HG03457 (cell line): ENCODE results near the gene STK11IP.

Experiments used
- ATAC-seq: cut with Tn5 transposase; IDR thresholded peaks from one replicate; pipeline ENCODE4 v1.9.1; 2021; ENCODE audit warnings: moderate number of reproducible peaks; ENCODE audit not compliant: unreplicated experiment

STK11IP gene

GRCh38 chr2:219597552-219598307 lies at the start of gene STK11IP:
STK11IP (plus strand) TSS chr2:219597857; CDS start chr2:219598120, 263 bp downstream.
- peak; percentile 84 for ATAC-seq

- no peak for ATAC-seq
These were observed 48.7 kb upstream of the STK11IP start for GRCh38 chr2:219548990-219549389.

GRCh38 chr2:219549619-219550018 lies 48.0 kb upstream of the STK11IP start:
- no peak for ATAC-seq

GRCh38 chr2:219551441-219552381 lies 45.9 kb upstream of the STK11IP start:
- no peak for ATAC-seq

- peak; percentile 82 for ATAC-seq
These were observed 45.1 kb upstream of the STK11IP start for GRCh38 chr2:219552382-219553167.

GRCh38 chr2:219553168-219553417 lies 44.6 kb upstream of the STK11IP start:
- ATAC-seq: no peak

GRCh38 chr2:219553463-219553963 lies 44.1 kb upstream of the STK11IP start:
- no peak for ATAC-seq

- no peak for ATAC-seq
These were observed 43.3 kb upstream of the STK11IP start for GRCh38 chr2:219554350-219554749.

GRCh38 chr2:219555956-219556355 lies 41.7 kb upstream of the STK11IP start:
- ATAC-seq: no peak

- ATAC-seq: no peak
These were observed 41.2 kb upstream of the STK11IP start for GRCh38 chr2:219556413-219556812.

GRCh38 chr2:219557320-219557719 lies 40.3 kb upstream of the STK11IP start:
- no peak for ATAC-seq

- no peak for ATAC-seq
These were observed 39.6 kb upstream of the STK11IP start for GRCh38 chr2:219557791-219558785.

GRCh38 chr2:219559156-219559915 lies 38.3 kb upstream of the STK11IP start:
- ATAC-seq: no peak

- no peak for ATAC-seq
These were observed 37.4 kb upstream of the STK11IP start for GRCh38 chr2:219560037-219560892.

GRCh38 chr2:219560893-219561178 lies 36.8 kb upstream of the STK11IP start:
- ATAC-seq: no peak

- ATAC-seq: no peak
These were observed 36.2 kb upstream of the STK11IP start for GRCh38 chr2:219561179-219562048.
